GM15510 (cell line): ENCODE results near the gene PHRF1.

Experiments
- POLR2A ChIP-seq: IDR thresholded peaks from 3 replicates; pipeline ENCODE4 v1.6.1; 2011; ENCODE audit warnings: borderline replicate concordance; ENCODE audit not compliant: insufficient read length; ENCODE audit errors: extremely low read depth

The PHRF1 gene

DNA sequence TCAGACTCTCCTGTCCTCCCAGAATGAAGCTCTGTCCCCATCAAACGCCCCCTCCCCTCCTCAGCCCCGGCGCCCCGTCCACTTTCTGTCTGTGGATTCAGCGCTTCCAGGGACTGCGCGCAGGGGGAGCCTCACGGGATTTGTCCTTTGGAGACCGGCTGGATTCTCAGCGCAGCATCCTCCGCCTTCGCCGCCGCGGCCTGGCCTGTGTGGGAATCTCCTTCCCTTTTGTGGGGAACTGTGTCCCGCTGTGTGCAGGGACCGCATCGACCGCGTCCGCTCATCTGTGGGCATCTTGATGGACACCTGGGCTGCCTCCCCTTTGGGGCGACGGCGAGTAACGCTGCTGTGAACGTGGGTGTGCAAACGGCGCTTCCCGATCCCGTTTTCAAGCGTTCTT is 51.8 kb downstream of the PHRF1 start:
- no peak for TF ChIP-seq POLR2A

DNA sequence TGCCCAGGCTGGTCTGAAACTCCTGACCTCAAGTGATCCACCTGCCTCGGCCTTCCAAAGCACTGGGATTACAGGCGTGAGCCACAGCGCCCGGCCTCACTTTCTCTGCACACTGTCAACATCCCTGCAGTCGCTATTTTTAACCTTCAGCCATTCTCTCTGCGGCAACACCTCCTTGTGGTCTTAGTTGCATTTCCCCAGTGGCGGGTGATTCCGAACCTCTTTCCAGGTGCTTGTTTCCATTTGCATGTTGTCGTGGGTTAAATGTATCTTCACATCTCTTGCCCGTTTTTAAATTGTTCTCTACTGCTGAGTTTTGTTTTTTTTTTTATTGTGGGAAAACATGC is 52.9 kb downstream of the PHRF1 start:
- TF ChIP-seq POLR2A: no peak

DNA sequence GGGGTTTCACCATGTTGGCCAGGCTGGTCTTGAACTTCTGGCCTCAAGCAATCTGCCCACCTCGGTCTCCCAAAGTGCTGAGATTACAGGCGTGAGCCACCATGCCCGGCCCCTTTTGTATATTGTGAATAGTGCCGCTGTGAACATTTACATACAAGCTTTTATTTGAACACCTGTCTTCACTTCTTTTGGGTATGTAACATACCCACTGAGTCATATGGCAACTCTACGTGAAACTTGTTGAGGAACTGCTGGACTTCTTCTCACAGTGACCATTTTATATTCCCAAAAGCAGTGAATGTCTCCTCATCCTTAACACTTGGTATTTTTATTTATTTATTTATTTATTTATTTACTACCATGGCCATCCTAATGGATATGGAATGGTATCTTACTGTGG is 54.6 kb downstream of the PHRF1 start:
- no peak for TF ChIP-seq POLR2A

DNA sequence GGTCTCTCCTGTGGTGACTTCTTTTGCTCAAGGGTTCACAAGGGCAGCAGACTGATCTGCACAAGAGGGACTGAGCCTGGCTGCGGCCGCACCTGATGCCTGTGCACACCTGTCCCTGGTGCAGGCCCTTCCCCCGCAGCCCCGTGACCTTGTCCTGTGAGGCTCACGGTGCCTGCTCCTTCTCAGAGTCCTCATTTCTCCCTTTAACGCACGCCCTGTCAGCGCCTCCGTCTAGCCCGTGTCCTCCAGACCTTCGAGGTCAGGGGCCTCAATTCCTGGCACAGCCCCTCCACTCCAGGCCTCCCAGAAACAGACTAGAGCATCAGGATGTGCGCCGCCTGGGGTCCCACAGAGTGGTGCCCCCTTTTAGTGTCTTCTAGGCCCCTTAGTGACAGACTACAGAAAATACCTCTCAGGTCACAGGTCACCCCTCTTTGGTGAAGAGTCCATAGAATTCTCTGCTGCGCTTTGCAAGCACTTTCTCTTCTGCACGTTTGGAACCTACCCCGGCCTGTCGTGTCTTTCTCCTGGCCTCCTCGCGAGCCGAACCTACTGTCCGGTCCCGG is 59.8 kb downstream of the PHRF1 start:
- no peak for TF ChIP-seq POLR2A

DNA sequence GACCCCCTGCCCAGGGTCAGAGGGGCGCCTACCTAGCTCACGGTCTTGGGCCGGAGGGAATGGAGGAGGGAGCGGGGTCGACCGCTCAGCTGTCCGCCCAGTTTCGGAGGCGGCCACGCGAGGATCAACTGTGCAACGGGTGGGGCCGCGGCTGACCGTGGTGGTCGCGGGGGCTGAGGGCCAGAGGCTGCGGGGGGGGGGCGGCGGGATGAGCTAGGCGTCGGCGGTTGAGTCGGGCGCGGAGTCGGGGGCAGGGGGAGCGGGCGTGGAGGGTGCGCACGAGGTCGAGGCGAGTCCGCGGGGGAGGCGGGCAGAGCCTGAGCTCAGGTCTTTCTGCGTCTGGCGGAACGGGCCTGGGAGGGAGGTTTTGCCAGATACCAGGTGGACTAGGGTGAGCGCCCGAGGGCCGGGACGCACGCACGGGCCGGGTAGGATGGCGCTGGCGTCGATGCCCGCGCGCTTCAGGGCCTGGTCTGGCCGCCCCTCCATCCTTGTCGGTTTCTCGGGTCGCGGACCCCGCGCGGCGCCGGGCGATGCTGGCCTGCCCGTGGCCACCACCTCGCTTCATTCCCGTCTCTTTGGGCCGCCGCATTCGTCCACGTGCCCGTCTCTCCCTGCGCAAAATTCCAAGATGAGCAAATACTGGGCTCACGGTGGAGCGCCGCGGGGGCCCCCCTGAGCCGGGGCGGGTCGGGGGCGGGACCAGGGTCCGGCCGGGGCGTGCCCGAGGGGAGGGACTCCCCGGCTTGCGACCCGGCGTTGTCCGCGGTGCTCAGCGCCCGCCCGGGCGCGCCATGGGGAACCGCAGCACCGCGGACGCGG is 60.5 kb downstream of the PHRF1 start, which contains the start of gene DRD4:
Gene DRD4, plus strand, starts transcription at position 759 of the 822 bp plus-strand sequence. Its CDS starts 36 bp downstream, at position 795.
- no peak for TF ChIP-seq POLR2A

DNA sequence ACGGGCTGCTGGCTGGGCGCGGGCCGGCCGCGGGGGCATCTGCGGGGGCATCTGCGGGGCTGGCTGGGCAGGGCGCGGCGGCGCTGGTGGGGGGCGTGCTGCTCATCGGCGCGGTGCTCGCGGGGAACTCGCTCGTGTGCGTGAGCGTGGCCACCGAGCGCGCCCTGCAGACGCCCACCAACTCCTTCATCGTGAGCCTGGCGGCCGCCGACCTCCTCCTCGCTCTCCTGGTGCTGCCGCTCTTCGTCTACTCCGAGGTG is 61.0 kb downstream of the PHRF1 start:
- TF ChIP-seq POLR2A: no peak

DNA sequence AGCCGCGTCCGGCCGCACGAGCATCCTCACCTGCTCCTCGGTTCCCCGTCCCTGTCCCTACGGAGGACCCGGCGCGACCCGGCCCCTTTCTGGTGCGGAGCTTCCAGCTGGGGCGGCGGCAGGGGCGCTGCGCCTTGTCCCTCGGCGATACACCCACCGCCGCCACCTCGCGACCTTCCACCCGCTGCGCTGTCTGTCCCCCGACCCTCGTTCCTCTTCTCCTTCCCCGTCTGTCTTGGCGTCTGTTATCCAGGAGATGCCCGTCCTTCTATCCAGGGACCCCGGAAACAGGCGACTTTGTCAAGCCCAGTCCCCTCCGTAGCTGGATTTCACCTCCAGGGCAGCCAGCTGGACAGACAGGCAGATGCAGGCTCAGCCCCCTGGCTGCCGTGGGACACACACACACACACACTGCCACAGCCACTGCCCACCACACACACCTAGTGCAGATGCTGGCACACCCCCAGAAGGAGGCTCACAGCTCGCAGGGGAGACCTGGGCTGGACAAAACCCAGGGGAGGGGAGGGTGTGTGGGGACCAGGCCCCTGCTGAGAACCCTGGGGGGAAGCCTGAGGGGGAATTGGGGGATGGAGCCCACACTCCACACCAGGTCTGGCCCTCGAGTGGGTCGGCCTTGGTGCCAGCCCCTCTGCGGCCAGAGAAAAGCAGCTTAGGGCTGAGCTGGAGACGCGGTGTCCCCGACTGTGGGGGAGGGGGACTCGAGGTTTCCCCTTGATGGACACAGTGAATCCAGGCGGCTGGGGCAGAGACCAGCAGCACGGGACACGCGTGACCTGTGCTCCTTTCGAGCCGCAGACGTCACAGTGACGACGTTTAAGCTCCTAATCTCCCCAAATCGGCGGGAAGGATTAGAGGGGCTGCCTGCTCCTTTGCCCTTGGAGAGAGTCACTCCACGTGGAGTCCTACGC is 61.6 kb downstream of the PHRF1 start:
- TF ChIP-seq POLR2A: no peak

DNA sequence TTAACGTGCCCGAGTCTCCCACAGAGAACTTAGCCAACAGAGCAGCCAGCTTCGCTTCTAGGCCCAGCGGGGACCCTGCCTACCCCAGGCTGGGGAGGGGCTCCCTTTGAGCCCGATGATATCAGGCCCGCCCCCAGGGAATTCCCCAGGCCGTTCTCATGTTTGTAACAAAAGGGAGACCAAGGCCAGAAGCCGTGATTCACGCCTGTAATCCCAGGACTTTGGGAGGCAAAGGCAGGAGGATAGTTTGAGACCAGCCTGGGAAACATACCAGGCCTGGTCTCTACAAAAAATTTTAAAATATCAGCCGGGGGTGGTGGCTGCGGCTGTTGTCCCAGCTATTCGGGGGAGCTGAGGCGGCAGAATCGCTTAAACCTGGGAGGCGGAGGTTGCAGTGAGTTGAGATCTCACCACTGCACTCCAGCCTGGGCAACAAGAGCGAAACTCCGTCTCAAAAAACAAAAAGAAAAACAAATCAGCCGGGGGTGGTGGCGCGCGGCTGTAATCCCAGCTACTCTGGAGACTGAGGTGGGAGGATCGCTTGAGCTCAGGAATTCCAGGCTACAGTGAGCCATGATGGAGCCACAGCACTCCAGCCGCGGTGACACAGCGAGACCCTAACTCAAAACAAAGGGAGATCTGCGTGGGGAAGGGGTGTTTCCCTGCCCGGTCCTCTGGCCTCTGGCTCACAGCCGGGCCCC is 62.5 kb downstream of the PHRF1 start:
- TF ChIP-seq POLR2A: no peak

DNA sequence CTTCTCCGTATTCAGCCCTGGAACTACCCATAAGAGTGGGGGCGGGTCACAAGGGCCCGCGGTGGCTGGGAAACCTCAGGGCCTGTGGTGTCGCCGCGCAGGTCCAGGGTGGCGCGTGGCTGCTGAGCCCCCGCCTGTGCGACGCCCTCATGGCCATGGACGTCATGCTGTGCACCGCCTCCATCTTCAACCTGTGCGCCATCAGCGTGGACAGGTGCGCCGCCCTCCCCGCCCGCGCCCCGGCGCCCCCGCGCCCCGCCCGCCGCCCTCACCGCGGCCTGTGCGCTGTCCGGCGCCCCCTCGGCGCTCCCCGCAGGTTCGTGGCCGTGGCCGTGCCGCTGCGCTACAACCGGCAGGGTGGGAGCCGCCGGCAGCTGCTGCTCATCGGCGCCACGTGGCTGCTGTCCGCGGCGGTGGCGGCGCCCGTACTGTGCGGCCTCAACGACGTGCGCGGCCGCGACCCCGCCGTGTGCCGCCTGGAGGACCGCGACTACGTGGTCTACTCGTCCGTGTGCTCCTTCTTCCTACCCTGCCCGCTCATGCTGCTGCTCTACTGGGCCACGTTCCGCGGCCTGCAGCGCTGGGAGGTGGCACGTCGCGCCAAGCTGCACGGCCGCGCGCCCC is 63.2 kb downstream of the PHRF1 start:
- no peak for TF ChIP-seq POLR2A

DNA sequence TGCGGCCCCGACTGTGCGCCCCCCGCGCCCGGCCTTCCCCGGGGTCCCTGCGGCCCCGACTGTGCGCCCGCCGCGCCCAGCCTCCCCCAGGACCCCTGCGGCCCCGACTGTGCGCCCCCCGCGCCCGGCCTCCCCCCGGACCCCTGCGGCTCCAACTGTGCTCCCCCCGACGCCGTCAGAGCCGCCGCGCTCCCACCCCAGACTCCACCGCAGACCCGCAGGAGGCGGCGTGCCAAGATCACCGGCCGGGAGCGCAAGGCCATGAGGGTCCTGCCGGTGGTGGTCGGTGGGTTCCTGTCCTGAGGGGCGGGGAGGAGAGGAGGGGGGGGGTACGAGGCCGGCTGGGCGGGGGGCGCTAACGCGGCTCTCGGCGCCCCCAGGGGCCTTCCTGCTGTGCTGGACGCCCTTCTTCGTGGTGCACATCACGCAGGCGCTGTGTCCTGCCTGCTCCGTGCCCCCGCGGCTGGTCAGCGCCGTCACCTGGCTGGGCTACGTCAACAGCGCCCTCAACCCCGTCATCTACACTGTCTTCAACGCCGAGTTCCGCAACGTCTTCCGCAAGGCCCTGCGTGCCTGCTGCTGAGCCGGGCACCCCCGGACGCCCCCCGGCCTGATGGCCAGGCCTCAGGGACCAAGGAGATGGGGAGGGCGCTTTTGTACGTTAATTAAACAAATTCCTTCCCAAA is 63.9 kb downstream of the PHRF1 start:
- no peak for TF ChIP-seq POLR2A

DNA sequence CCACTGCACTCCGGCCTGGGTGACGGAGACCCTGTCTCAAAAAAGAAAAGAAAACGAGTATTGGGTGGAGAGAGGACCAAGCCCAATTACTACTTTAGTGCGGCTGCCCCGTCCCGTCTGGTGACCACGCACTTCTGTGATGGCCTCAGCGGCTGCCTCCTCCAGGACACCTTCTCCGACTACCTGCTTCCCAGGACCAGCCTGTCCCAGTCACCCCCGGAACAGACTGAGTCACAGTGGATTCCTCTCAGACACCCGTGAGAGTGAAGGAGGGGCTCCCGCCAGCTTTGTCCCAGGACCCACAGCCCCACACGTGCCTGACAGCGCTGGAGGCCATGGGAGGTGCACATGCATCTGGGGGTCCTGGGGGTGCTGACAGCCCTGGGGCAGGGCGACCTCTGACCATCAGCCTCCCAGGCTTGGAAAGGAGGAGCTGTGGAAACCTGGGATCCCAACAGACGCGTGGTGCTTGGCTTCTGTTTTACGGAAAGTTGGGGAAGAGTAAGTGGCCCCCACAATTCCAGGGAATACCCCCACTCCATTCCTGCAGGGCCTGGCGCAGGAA is 65.6 kb downstream of the PHRF1 start:
- TF ChIP-seq POLR2A: no peak

DNA sequence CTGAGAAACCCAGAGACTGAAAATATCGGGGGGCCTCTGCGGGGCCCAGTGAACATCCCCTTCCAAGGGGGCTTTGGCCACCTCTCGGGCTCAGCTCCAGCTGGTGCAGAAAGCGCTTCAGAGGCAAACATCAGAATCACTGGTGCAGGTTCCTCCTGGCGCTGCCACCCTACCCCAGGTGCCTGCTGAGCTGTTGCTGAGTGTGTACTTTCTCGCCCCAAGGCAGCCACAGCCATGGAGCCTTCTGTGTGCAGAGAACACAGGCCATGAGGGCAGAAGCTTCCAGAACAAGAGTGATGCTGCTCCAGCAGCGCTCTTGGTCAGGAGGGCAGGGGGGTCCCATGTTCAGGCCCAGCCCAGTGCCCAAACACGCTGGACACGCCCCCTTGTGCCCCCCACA is 67.1 kb downstream of the PHRF1 start:
- TF ChIP-seq POLR2A: no peak

DNA sequence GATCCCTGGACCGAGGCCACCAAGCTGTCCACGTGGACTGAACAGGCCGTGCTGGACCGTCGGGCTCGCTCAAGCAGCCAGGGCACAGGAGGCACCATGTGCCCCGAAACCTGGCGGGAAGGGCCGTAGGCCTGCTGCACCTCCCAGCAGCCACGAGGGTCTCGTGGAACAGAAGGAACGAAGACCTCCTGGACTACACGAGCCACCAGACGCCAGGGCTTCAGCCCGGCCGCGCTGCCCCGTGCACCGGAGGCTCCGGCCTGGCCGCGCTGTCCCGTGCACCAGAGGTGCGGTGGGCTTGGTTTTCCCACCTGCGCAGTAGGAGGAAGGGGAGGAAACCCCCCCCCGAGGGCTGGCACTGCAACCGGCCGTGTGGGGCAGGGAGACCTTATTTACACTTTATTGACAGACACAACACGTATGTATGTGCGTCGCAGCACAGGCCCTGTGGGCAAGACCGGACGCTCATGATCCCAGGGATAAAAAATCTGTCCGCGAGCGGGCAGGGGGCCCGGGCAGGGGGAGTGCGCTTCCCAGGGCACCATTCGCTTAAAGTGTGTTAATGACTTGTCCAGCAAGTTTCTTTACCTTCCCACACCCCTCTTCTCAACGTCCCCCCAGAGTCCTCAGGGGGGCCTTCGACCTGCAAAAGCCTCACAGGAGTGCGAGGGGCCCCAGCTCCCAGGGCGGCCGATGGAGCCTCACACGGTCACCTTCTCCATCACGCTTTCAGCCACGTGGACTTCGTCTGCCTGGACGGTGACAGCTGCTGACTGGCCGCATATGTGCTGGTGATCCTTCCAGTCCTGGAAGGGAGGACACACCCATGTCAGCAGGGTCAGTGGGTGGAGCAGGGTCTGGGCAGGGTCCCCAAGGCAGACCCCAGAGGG is 67.8 kb downstream of the PHRF1 start:
- no peak for TF ChIP-seq POLR2A

DNA sequence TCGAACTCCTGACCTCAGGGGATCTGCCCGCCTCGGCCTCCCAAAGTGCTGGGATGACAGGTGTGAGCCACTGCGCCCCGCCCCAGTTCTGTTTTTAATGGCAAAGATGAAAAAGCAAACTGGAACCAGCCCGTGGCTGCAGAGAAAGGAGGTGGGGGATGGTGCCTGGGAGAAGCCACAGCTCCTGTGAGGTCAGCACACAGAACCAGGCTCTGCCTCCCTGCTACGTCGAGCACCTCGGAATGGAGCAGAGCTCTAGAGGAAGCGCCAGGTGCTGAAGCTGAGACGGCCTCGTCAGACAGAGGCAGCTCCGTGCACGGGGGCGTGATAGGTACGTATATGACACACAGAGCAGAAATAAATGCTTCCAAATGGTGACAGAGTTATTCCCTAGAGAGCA is 69.3 kb downstream of the PHRF1 start:
- no peak for TF ChIP-seq POLR2A

DNA sequence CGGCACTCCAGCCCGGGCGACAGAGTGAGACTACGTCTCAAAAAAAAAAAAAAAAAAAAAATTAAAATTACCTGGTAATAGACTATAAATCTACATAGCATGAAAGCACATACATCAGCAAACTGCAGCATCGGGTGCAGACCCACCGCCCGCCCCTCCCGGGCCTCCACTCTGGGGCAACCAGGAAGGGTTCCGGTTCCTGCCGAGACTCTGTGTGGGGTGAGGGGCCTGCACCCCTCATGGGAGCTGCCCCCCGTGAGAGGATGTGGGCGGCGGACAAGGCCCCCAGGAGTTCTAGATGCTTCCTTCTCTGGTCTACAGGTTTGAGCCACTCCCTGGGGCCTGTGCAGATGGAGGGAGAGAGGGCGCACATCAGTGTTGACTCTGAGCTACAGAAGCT is 69.9 kb downstream of the PHRF1 start:
- TF ChIP-seq POLR2A: no peak
